GM19043 (cell line): ENCODE data around the gene SLC12A1.
A peak's percentile ranks its signal among the peaks of the same experiment; 100 is the strongest.

Experiments used
- ATAC-seq: cut with Tn5 transposase; IDR thresholded peaks from one replicate; pipeline ENCODE4 v1.9.1; 2021; ENCODE audit warnings: low read depth; ENCODE audit not compliant: unreplicated experiment

Gene SLC12A1

GRCh38 chr15:48205981-48206380 is at the start of gene SLC12A1:
Gene SLC12A1, plus strand, starts transcription at chr15:48206302. Its CDS starts 1,418 bp downstream, at chr15:48207720.
- ATAC-seq = no peak

GRCh38 chr15:48168616-48169015 is 37.5 kb upstream of the SLC12A1 start:
- no peak for ATAC-seq

- no peak for ATAC-seq
Measured at GRCh38 chr15:48170981-48171380, 35.1 kb upstream of the SLC12A1 start.

GRCh38 chr15:48175126-48175525 is 31.0 kb upstream of the SLC12A1 start:
- no peak for ATAC-seq

GRCh38 chr15:48176112-48176511 is 30.0 kb upstream of the SLC12A1 start:
- ATAC-seq = no peak

- peak; percentile 50 for ATAC-seq
Measured at GRCh38 chr15:48176957-48177356, 29.1 kb upstream of the SLC12A1 start.

GRCh38 chr15:48177383-48177765 is 28.7 kb upstream of the SLC12A1 start:
- peak; percentile 53 for ATAC-seq

- ATAC-seq = peak; percentile 65
Measured at GRCh38 chr15:48177766-48178647, 28.1 kb upstream of the SLC12A1 start, which contains the start of gene MYEF2. Gene MYEF2, minus strand, starts transcription at chr15:48178295. Its CDS starts 58 bp downstream, at chr15:48178237.

GRCh38 chr15:48178648-48178931 is 27.5 kb upstream of the SLC12A1 start:
- ATAC-seq = no peak

- no peak for ATAC-seq
Measured at GRCh38 chr15:48182749-48183148, 23.4 kb upstream of the SLC12A1 start.

GRCh38 chr15:48185529-48185928 is 20.6 kb upstream of the SLC12A1 start:
- ATAC-seq = no peak

GRCh38 chr15:48186271-48186670 is 19.8 kb upstream of the SLC12A1 start:
- no peak for ATAC-seq

- ATAC-seq = no peak
Measured at GRCh38 chr15:48190932-48191573, 15.0 kb upstream of the SLC12A1 start.

GRCh38 chr15:48191574-48192225 is 14.4 kb upstream of the SLC12A1 start, which contains the start of gene CTXN2:
Gene CTXN2, plus strand, starts transcription at chr15:48191665. Its CDS starts 9,636 bp downstream, at chr15:48201301.
- ATAC-seq = no peak

GRCh38 chr15:48202068-48202467 is 4.0 kb upstream of the SLC12A1 start:
- ATAC-seq = no peak

- no peak for ATAC-seq
Measured at GRCh38 chr15:48221261-48221660, 15.2 kb downstream of the SLC12A1 start.

- ATAC-seq = no peak
Measured at GRCh38 chr15:48221885-48222284, 15.8 kb downstream of the SLC12A1 start.

GRCh38 chr15:48222627-48223026 is 16.5 kb downstream of the SLC12A1 start:
- no peak for ATAC-seq

GRCh38 chr15:48225771-48226170 is 19.7 kb downstream of the SLC12A1 start:
- no peak for ATAC-seq

- ATAC-seq = no peak
Measured at GRCh38 chr15:48230498-48230897, 24.4 kb downstream of the SLC12A1 start.

GRCh38 chr15:48233246-48233645 is 27.1 kb downstream of the SLC12A1 start:
- ATAC-seq = no peak
